Measurements from ENCODE around the gene GLIS1. TPM values are rescaled to one million over a fixed set of nuclear protein-coding genes. Genes with fewer than 3 reads are reported as not detected.

The GLIS1 gene
- total RNA-seq, 1 experiment from 2014 or later, result 0.39 TPM

DNA sequence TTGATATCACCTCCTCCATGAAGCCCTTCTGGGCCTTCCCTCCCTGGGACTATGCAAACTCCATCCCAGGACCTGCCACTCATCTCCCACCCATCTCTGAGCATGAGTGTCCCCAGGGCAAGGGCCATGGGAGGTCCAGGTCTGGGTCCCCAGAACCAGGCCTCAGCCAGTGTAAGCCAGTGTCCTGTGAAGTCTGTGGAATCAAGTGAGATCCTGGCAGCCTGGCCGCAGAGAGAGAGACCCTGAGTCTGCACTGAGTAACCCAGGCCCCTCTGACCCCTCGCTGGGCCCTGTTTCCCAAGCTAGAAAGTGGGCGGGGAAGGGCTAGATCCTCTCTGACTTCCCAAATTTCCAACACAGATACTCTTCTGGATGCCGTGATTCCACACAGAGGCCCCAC lies 147.0 kb downstream of the GLIS1 start (continued):
- TF ChIP-seq, protein P1, sequence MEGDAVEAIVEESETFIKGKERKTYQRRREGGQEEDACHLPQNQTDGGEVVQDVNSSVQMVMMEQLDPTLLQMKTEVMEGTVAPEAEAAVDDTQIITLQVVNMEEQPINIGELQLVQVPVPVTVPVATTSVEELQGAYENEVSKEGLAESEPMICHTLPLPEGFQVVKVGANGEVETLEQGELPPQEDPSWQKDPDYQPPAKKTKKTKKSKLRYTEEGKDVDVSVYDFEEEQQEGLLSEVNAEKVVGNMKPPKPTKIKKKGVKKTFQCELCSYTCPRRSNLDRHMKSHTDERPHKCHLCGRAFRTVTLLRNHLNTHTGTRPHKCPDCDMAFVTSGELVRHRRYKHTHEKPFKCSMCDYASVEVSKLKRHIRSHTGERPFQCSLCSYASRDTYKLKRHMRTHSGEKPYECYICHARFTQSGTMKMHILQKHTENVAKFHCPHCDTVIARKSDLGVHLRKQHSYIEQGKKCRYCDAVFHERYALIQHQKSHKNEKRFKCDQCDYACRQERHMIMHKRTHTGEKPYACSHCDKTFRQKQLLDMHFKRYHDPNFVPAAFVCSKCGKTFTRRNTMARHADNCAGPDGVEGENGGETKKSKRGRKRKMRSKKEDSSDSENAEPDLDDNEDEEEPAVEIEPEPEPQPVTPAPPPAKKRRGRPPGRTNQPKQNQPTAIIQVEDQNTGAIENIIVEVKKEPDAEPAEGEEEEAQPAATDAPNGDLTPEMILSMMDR (IDR thresholded peaks at IDR 0.05 in 2 of 3, conservative IDR thresholded peaks at IDR 0.05 in 1 of 3; ENCODE audit: borderline replicate concordance in 1 of 3, insufficient read depth in 1 of 3, low read depth in 2 of 3, low read length in 2 of 3), result no peak
- TF ChIP-seq, protein P2, sequence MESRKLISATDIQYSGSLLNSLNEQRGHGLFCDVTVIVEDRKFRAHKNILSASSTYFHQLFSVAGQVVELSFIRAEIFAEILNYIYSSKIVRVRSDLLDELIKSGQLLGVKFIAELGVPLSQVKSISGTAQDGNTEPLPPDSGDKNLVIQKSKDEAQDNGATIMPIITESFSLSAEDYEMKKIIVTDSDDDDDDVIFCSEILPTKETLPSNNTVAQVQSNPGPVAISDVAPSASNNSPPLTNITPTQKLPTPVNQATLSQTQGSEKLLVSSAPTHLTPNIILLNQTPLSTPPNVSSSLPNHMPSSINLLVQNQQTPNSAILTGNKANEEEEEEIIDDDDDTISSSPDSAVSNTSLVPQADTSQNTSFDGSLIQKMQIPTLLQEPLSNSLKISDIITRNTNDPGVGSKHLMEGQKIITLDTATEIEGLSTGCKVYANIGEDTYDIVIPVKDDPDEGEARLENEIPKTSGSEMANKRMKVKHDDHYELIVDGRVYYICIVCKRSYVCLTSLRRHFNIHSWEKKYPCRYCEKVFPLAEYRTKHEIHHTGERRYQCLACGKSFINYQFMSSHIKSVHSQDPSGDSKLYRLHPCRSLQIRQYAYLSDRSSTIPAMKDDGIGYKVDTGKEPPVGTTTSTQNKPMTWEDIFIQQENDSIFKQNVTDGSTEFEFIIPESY (IDR thresholded peaks at IDR 0.05; ENCODE audit: extremely low read depth, insufficient replicate concordance, low read length), result no peak

- ChIA-PET CTCF (no interaction called here), POLR2A (no interaction called here), RAD21 (ENCODE audit: low non-redundant PET in 1 of 2, low total read pairs in 2 of 2, uncharacterized antibody in 2 of 2, unreplicated experiment in 2 of 2) (no interaction called here)
- H3K79me2 ChIP-seq (ENCODE audit: insufficient read depth, low read length), result no peaks in the 10 kb centered on the region
- no peak for DNase-seq (ENCODE audit: low read depth, low spot score)
- no peak overlapping the region for H2AFZ ChIP-seq (ENCODE audit: low read depth, low read length, poor library complexity, severe bottlenecking)
- intact Hi-C loops (cut with micrococcal nuclease), result no loop called here
- TF ChIP-seq ELF1 (IDR thresholded peaks at IDR 0.05; ENCODE audit: borderline replicate concordance, low read depth) (no peak), REST (IDR thresholded peaks at IDR 0.05; ENCODE audit: low read depth) (no peak), SRF (IDR thresholded peaks at IDR 0.05; ENCODE audit: low read depth) (no peak), JUND (IDR thresholded peaks at IDR 0.05) (no peak), ZNF274 (IDR thresholded peaks at IDR 0.05; ENCODE audit: low read depth, low read length) (no peak), EGR1 (IDR thresholded peaks at IDR 0.05; ENCODE audit: low read depth) (no peak), EZH2phosphoT487 (IDR thresholded peaks at IDR 0.05; ENCODE audit: borderline replicate concordance) (no peak), MAX (IDR thresholded peaks at IDR 0.05) (no peak), TCF7L2 (IDR thresholded peaks at IDR 0.05; ENCODE audit: borderline replicate concordance, extremely low read depth, insufficient read depth, insufficient read length) (no peak), RAD21 (IDR thresholded peaks at IDR 0.05; ENCODE audit: low read depth) (no peak), POLR2AphosphoS5 (IDR thresholded peaks at IDR 0.05; ENCODE audit: low read depth, low read length) (no peak), POLR2A (IDR thresholded peaks at IDR 0.05; ENCODE audit: borderline replicate concordance, extremely low read depth, insufficient read depth, insufficient read length) (no peak)
- TF ChIP-seq, protein P3, sequence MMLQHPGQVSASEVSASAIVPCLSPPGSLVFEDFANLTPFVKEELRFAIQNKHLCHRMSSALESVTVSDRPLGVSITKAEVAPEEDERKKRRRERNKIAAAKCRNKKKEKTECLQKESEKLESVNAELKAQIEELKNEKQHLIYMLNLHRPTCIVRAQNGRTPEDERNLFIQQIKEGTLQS (IDR thresholded peaks at IDR 0.05), result no peak
- H3K36me3 ChIP-seq (ENCODE audit: control insufficient read depth in 1 of 2, insufficient read depth in 2 of 2, low read length in 2 of 2), result no peaks in the 10 kb centered on the region
- H4K20me1 ChIP-seq (ENCODE audit: insufficient read depth), result no peaks in the 10 kb centered on the region
- H3K27me3 ChIP-seq (ENCODE audit: insufficient read depth, low read length), result peaks cover 5% of the 10 kb centered on the region; the same call in 1 of the 2 replicates
- no peaks in the 10 kb centered on the region for H3K9me2 ChIP-seq (ENCODE audit: insufficient read depth)
- no peaks in the 10 kb centered on the region for H3K9me3 ChIP-seq (ENCODE audit: control insufficient read depth in 1 of 2, insufficient read depth in 1 of 2, low read depth in 1 of 2, low read length in 2 of 2)
- no TSS peak for BruUV-seq (replicated peaks)
- H3K4me1 ChIP-seq (ENCODE audit: control insufficient read depth in 1 of 2, insufficient read depth in 2 of 2, low read length in 2 of 2), result peaks cover 0 to 3% of the 10 kb centered on the region in 2 experiments; a peak in 1 of 4 replicates
- H3K4me3 ChIP-seq (replicated peaks in 1 of 2; ENCODE audit: low read depth in 1 of 2, low read length in 2 of 2), result no peak overlapping the region
- no peak overlapping the region for H3K9ac ChIP-seq (ENCODE audit: low read length)
- ATAC-seq, result no peak
- H3K27ac ChIP-seq (ENCODE audit: low read depth, low read length), result no peak overlapping the region
- H3K4me2 ChIP-seq (ENCODE audit: low read length), result no peak overlapping the region
Measured at GRCh38 chr1:53590531-53591515, 148.1 kb downstream of the GLIS1 start.
